Anterior cingulate cortex (tissue), 58 donors: ENCODE results near the gene CAMK2D.
"Not testable (repeated sequence)": the region's sequence is repeated elsewhere in the genome, so short reads cannot be mapped to it uniquely, and the experiment has no call there.

Experiments
- DNase-seq, 58 donors: peaks; one replicate each; lab custom pipeline; 2025; lab: John Stamatoyannopoulos, UW

CAMK2D gene

GRCh38 chr4:113739197-113739596 is 22.3 kb downstream of the CAMK2D start:
- no peak for DNase-seq

- DNase-seq: no peak
These were observed 23.3 kb downstream of the CAMK2D start for GRCh38 chr4:113738251-113738650.

GRCh38 chr4:113733685-113734084 is 27.9 kb downstream of the CAMK2D start:
- DNase-seq: no peak

GRCh38 chr4:113732967-113733527 is 28.5 kb downstream of the CAMK2D start:
- DNase-seq: no peak

GRCh38 chr4:113730467-113731216 is 30.9 kb downstream of the CAMK2D start:
- no peak for DNase-seq

GRCh38 chr4:113727802-113728201 is 33.7 kb downstream of the CAMK2D start:
- DNase-seq: no peak

- DNase-seq: no peak
These were observed 35.6 kb downstream of the CAMK2D start for GRCh38 chr4:113725963-113726362.

GRCh38 chr4:113718252-113718651 is 43.3 kb downstream of the CAMK2D start:
- no peak for DNase-seq

- DNase-seq: no peak
These were observed 49.5 kb downstream of the CAMK2D start for GRCh38 chr4:113711883-113712662.

GRCh38 chr4:113708250-113708649 is 53.3 kb downstream of the CAMK2D start:
- DNase-seq: no peak

GRCh38 chr4:113707048-113707447 is 54.5 kb downstream of the CAMK2D start:
- DNase-seq: no peak

GRCh38 chr4:113705097-113705496 is 56.4 kb downstream of the CAMK2D start:
- DNase-seq: not testable (repeated sequence)

GRCh38 chr4:113702596-113702995 is 58.9 kb downstream of the CAMK2D start:
- not testable (repeated sequence) for DNase-seq

GRCh38 chr4:113701169-113701568 is 60.4 kb downstream of the CAMK2D start:
- DNase-seq: no peak

- DNase-seq: peak in 1 of 58 donors; percentile 15
These were observed 60.9 kb downstream of the CAMK2D start for GRCh38 chr4:113700602-113701150.

GRCh38 chr4:113699772-113700171 is 61.8 kb downstream of the CAMK2D start:
- DNase-seq: no peak

- DNase-seq: no peak
These were observed 64.1 kb downstream of the CAMK2D start for GRCh38 chr4:113697429-113697828.

- DNase-seq: no peak
These were observed 66.0 kb downstream of the CAMK2D start for GRCh38 chr4:113695328-113696169.

GRCh38 chr4:113694008-113694407 is 67.5 kb downstream of the CAMK2D start:
- DNase-seq: no peak

GRCh38 chr4:113692809-113693411 is 68.6 kb downstream of the CAMK2D start:
- DNase-seq: no peak
